NCI-H1417 treated with DMSO at 0.1 percent for 48 hours (cell line): ENCODE measurements around the gene TMEM225.
"Not testable (repeated sequence)": the region's sequence is repeated elsewhere in the genome, so short reads cannot be mapped to it uniquely, and the experiment has no call there.

ENCODE experiments used
- DNase-seq: peaks from one replicate; lab custom pipeline; 2025; lab: John Stamatoyannopoulos, UW

TMEM225 gene, protein sequence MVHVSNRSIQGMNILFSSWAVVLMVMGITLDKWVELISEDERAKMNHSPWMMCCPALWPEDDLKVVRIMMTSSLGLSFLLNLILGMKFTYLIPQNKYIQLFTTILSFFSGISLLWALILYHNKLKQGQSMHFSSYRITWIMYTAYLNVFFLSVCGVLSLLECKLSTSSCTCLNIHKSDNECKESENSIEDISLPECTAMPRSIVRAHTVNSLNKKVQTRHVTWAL

DNA sequence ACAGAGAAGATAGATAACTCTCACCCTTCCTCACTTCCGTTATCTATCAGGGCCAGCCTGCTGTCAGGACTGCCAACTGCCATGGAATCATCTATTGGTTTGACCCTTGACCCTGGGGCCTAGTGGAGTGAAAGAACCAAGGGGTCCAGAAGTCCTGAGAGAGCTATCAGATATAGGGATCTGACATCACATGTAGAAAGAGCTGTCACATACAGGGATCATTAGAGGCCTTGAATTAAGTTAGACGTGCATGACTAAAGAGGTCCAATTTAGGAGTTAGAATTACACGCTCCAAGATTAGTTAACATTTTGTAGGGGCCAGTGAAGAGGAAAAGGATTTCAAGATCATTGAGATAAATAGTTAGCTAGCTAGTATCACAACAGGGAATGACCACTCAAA lies at the start of gene TMEM225:
TMEM225 (minus strand) TSS at position 101 of the 400 bp plus-strand sequence. CDS start 245 bp downstream, outside the sequence.
- no peak for DNase-seq

DNA sequence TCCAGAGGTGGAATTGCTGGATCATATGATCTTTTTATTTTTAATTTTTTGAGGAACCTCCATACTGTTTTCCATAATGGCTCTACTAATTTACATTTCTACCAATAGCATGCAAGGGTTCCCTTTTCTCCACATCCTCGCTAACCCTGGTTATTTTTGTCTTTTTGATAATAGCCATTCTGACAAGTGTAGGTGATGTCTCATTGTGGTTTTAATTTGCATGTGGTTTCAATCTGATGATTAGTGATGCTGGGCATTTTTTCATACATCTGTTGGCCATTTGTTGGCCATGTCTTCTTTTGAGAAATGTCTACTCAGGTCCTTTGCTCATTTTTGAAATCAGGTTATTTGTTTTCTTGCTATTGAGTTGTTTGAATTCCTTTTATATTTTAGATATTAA lies 38.6 kb upstream of the TMEM225 start:
- DNase-seq, result no peak

DNA sequence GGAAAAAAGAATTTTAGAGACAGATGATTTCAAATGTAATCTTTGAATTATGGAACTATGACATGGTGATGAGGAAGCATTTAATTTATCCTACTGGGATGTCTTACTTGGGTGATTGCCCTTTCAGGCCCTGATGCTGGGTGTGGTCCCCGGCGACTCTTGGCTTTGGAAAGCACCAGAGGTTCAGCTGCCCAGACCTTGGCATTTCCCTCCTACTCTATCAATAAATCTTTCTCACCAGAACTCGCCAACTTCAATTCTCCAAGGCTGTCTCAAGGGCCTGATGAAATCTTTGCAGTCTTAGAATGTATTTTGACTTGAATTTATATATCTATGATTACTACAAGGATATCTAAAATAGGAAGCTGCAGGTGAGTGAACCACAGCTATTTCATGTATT lies 35.5 kb upstream of the TMEM225 start:
- DNase-seq, result no peak

DNA sequence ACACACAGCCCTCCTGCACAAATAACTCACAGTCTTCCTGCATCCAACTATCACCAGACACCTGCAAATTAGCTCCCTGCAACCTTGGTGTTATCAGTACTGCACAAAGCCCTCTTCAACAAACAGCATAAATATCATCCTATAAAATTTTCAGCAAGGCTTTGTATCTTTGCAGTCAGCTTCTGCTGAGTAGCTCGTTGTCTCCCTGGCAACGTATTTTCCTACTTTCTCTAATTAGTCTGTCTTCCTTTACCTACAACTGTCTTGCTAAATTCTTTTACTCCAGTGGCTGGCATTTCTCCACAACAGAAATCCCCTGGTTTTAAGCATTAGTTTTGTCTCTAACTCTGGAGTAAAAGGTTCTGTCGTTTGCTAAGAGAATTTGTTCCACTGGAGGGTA lies 20.4 kb upstream of the TMEM225 start:
- DNase-seq, result no peak

DNA sequence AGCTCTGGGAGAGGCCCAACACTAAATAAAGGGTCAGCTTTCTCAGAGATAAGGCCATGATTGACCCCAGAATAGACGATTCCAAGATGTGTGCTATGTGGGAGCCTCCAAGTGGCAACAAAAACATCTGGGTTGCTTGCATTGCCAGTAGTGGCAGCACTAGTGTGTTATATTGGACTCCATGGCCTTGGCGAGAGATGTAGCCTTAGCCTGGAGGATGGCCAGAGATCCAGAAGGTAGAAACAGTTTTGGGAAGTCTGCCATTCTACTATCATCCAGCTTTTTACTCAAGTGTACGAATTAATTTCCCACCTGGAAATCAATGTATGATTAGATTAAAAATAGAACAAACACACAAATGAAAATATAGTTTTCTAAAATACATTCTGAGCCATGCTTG lies 19.5 kb upstream of the TMEM225 start:
- DNase-seq, result no peak

DNA sequence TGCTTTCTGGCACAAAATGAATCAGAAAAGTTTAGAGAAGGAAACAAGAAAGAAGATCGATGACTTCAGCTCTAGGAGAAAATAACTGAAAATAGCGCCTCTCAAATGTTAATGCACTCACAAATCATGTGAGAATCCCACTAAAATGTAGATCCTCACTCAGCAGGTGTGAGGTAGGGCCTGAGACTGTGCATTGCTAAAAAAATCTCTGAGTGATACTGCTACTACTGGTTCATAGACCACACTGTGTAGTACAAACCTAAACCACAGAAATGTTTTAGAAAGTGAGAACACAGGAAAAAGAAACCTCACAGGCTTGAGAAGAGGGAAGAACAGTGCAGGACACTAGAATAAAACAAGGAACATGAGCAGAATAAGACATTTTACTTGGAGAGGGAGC lies 18.5 kb upstream of the TMEM225 start:
- DNase-seq, result no peak

DNA sequence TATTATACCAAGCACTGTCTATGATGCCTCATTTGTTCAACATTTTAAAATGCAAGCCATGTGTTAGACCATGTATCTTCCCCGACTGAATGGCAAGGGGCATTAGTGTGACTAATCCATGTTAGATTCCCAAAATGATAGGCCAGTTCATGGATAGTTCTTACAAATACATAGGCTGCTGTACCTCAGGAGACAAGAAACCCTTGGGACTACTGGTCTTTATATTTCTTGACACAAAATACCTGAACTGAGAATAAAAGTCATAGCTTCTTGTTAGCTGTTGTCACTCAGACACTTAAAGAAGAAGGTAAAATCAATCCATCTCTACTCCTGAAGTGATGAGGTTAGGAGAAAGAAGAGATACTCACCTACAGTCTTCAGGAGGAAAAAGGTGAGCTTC lies 16.4 kb upstream of the TMEM225 start, which contains the start of gene OR8D4:
OR8D4 (plus strand) TSS at position 301 of the 400 bp plus-strand sequence. CDS start 4,265 bp downstream, outside the sequence.
- DNase-seq, result no peak

DNA sequence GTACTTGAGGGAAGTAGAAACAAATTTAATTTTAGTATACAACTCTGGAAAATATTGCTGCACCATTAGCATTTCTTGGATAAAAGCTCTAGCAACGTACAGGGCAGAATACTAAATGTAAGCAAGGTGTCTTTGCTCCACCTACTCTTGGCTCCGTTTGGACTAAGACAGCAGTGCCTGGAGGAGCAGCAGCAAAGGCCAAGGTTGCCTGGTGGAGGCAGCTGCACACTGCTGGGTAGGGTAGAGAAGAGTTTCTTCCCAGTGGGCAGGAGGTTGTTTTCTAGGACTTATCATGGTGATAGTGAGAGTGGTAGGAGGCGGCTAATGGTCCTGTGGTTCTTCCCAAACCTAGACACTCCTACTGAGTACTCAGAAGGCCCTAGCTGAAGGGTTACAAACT lies 14.3 kb upstream of the TMEM225 start:
- no peak for DNase-seq

DNA sequence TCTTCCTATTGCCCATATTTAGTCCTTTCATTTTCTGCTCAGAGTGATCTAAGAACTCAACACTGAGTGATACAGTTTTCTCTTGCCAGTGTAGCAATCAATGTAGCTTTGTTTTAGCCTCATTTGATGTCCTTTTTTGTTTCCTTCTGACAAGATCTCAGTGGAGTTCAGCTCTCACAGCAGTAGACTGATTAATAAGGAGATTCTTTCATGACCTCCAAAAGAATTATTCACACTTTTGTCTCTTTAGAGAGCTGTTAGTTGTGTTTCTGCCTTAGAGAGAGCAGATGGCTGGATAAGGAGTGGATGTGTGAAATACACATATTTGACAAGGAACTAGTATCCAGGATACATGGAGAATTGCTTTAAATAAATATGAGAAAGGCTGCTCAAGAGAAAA lies 6.6 kb upstream of the TMEM225 start:
- DNase-seq, result no peak

DNA sequence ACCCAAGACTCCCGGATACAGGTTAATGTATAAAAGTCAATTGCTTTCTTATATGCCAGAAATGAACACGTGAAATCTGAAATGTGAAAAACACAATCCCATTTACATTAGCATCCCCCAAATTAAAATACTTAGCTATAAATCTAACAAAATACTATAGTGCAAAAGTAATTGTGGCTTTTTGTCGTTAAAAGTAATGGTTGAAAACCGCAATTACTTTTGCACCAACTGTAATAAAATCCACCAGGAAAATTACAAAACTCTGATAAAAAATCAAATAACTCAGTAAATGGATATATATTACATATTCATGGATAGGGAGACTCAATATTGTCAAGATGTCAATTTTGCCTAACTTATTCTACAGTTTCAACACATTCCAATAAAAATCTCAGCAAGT lies 4.6 kb downstream of the TMEM225 start:
- DNase-seq, result no peak

DNA sequence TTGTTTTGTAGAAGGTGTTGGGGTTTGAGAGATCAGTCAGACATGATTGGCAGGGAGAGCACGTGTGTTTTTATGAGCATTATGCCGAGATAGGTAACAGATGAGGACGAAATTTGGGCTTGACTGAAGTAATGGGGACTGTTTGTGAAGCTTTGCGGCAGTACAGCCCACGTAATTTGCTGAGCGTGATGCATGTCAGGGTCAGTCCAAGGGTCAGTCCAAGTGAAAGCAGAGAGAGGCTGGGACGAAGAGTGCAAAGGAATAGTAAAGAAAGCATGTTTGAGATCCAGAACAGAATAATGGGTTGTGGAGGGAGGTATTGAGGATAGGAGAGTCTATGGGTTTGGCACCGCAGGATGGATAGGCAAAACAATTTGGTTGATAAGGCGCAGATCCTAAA lies 17.7 kb downstream of the TMEM225 start:
- not testable (repeated sequence) for DNase-seq

DNA sequence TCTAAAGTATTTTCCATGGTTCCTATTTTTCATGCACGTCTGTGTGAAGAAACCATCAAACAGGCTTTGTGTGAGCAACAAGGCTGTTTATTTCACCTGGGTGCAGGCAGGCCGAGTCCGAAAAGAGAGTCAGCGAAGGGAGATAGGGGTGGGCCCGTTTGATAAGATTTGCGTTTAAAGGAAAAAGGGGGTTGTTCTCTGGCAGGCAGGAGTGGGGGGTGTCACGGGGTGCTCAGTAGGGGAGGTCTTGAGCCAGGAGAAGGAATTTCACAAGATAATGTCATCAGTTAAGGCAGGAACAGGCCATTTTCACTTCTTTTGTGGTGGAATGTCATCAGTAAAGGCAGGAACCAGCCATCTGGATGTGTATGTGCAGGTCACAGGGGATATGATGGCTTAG lies 20.2 kb downstream of the TMEM225 start:
- DNase-seq, result not testable (repeated sequence)

DNA sequence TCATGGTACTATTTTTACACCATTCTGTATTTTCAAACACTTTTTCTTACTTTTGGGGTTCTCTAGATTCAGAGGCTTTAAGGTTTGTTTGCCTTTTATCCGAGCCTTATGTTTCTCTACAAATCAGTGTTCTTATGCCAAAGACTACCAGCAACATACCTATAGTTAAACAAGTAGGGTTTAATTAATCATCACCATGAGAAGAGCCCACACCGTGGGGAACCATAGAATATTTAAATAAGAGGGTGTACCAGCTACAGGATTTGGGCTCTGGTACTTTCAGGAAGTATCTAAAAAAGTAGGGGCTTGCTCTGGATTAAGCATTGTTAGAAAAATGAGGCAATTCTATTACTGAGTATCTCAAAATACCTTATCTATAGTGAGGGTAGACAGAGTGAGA lies 25.7 kb downstream of the TMEM225 start:
- DNase-seq, result no peak

DNA sequence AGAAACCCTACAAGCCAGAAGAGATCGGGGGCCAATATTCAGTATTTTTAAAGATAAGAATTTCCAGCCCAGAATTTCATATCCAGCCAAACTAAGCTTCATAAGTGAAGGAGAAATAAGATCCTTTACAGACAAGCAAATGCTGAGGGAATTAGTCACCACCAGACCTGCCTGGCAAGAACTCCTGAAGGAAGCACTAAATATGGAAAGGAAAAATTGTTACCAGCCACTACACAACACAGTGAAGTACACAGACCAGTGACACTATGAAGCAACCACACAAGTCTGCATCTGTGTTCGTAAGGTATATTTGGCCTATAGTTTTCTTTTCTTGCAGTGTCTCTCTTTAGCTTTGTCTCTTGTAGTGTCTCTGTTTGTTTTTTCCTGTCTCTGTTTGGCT lies 29.0 kb downstream of the TMEM225 start:
- DNase-seq, result no peak

DNA sequence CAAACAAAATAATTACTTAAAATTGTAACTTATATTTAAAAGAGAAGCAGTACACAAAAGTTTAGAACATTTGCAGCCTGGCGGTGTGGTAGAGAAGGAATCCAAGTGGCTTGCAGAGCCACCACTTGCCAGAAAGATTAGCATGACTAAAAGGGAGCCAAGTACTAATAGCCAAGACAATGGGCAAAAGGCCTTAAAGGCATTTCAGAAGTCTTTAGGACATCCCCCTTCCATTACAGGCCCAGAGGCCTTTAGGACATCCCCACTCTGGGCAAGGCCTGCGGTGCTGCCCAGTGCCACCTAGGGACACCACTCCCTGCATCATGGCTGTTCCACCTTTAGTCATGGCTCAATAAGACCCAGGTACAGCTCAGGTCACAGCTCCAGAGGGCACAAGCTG lies 32.4 kb downstream of the TMEM225 start:
- no peak for DNase-seq

DNA sequence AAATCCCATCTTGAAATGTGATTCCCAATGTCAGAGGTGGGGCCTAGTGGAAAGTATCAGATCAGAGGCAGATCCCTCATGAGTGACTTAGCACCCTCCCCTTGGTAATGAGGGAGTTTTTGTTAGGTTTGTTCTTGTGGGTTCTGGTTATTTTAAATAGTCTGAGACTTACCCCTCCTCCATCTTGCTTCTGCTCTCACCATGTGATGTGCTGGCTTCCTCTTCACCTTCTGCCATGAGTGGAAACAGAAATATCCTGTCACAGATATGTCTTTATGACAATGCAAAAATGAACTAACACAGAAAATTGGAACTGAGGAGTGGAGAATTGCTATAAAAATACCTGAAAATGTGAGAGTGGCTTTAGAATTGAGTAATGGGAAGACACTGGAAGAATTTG lies 33.1 kb downstream of the TMEM225 start:
- no peak for DNase-seq

DNA sequence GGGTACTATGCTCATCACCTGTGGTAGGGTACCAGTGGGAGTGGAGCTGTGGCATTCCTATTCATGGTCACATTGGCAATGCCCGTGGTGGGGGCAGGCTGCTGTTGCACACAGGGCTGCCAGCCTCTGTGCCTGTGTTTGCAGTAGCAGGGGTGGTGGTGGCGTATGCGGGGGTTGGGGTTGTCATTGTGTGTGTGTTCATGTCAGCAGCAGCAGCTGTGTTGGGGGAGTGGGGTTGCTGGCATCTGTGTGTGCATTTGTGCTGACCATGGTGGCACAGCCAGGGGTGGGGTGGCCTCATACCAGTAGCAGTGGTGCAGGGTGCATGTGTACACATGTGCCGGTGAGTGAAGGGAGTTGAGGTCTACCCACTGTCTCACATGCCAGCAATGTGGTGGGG lies 34.4 kb downstream of the TMEM225 start:
- DNase-seq, result no peak

DNA sequence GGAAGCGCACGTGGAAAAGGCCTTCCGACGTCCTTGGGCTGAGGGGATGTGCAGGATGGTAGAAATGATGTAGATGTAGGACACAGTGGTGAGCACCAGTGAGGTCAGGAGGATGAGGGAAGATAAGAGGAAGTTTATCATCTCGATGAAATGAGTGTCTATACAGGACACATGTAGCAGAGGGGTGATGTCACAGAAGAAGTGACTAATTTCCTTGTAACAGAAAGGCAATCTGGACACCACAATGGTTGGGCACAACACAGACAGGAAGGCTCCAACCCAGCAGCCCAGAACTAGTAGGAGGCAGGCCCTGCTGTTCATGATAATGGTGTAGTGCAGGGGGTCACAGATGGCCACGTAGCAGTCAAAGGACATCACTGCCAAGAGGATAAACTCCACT lies 44.3 kb downstream of the TMEM225 start:
- no peak for DNase-seq

DNA sequence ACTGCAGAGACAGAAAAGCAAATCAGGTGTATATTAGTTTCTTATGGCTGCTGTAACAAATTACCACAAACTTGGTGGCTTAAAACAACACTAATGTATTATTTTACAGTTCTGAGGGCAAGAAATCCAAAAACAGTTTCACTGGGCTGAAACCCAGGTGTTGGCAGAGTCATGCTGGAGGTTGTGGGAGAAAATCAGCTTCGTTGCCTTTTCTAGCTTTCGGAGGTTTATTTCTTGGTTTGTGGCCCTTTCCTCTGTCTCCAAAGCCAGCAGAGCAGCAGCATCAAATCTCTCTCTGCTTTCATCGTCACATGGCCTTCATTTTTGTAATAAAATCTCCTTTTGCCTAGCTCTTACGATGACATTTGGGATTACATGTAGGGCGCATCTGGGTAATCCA lies 46.3 kb downstream of the TMEM225 start:
- no peak for DNase-seq

DNA sequence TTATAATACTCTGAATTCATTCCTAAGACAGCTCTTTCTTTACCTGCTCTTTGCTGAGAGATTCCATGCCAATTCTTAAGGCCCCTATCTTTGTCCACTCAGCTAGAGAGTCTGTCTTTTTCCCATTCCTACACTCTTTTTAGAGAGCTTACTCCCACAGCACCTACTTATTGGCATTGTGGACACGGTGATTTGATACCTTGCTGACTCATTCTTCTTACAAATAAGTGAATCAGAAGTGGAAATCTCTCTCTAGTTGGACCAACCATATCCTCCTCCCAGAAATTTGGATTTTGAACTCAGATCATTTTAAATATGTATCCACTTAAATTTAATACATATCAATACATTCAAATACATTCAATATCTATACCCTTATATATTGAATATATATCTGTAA lies 46.8 kb downstream of the TMEM225 start:
- no peak for DNase-seq

DNA sequence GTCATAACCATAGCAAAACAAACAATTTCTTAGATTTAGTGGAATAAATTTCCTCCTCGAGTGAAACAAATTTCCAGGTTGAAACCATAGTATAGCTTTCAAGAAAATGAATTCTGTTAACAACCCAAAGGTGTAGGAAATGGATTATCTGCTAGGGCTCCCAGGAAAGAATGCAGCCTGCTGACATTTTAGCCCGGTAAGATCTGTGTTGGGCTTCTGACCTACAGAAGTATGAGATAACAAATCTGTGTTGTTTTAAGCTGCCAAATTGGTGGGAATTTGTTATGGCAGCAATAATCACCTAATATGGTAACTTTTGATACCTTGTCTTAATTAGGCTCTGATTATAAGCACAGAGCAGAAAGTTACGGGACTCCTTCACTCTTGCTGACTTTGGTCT lies 47.3 kb downstream of the TMEM225 start:
- DNase-seq, result no peak

DNA sequence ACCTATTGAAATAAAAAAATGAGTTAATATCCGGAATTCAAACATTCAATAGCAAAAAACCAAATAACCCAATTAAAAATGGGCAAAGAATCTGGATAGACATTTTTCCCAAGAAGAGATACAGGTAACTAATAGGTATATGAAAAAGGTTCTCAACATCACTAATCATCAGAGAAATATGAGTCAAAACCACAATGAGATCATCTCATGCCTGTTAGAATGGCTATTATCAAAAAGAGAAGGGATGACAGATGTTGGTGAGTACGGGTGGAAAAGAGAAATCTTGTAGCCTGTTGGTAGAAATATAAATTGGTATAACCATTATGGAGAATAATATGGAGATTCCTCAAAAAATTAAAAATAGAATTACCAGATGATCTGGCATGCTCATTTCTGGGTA lies 52.4 kb downstream of the TMEM225 start:
- no peak for DNase-seq
